Peyer's patch (tissue), 4 donors: Measurements from ENCODE around the gene SPINK7. TPM values are rescaled to one million over a fixed set of nuclear protein-coding genes. Genes with fewer than 3 reads are reported as not detected.
A peak's percentile ranks its signal among the peaks of the same experiment; 100 is the strongest.
"Not testable (repeated sequence)": the region's sequence is repeated elsewhere in the genome, so short reads cannot be mapped to it uniquely, and the experiment has no call there.

ENCODE experiments used
- DNase-seq, 3 donors: peaks; one replicate each; pipeline ENCODE4 v3.0.0-alpha.2; 2017 to 2019
- H3K27ac ChIP-seq, 4 donors: fragments of 200-600 bp; sonication (generic); one replicate each; pipeline ENCODE4 v1.5.1; 2016 to 2019
- H3K27me3 ChIP-seq, 2 donors: fragments of 200-600 bp; sonication (generic); one replicate each; pipeline ENCODE4 v1.5.1; 2019
- H3K36me3 ChIP-seq, 3 donors: fragments of 200-600 bp; sonication (generic); one replicate each; pipeline ENCODE4 v1.5.1; 2016 to 2019
- H3K4me1 ChIP-seq, 4 donors: fragments of 200-600 bp; sonication (generic); one replicate each; pipeline ENCODE4 v1.5.1; 2016 to 2019
- H3K4me3 ChIP-seq, 4 donors: fragments of 200-600 bp; sonication (generic); 1 replicate in 3 of 4; 2 replicates in 1 of 4; pipeline ENCODE4 v1.5.1; 2016 to 2019; ENCODE audit warnings: mild to moderate bottlenecking in 1 of 4
- H3K9me3 ChIP-seq, 4 donors: fragments of 200-600 bp; sonication (generic); one replicate each; pipeline ENCODE4 v1.5.1; 2016 to 2019; ENCODE audit warnings: mild to moderate bottlenecking in 1 of 4
- CTCF ChIP-seq, 6 experiments: fragments of 450-650 bp in 4 of 6; fragments of 200-600 bp in 2 of 6; sonication (generic) in 1 of 6; IDR thresholded peaks; one replicate each; pipeline ENCODE4 v1.5.1; 2017 to 2019; ENCODE audit warnings: antibody characterized with exemption in 6 of 6, mild to moderate bottlenecking in 3 of 6, moderate library complexity in 1 of 6
- POLR2A ChIP-seq, 2 donors: fragments of 450-650 bp; IDR thresholded peaks; one replicate each; pipeline ENCODE4 v1.5.1; 2017; ENCODE audit warnings: antibody characterized with exemption in 2 of 2, mild to moderate bottlenecking in 2 of 2, moderate library complexity in 2 of 2
- total RNA-seq, 4 donors: library from RNA; depleted of rRNA; stranded (reverse); fragments of >200 nt; gene quantifications; one replicate each; pipeline ENCODE4 v1.1.0, GENCODE V29; 2016

SPINK7 gene
- not detected for total RNA-seq

DNA sequence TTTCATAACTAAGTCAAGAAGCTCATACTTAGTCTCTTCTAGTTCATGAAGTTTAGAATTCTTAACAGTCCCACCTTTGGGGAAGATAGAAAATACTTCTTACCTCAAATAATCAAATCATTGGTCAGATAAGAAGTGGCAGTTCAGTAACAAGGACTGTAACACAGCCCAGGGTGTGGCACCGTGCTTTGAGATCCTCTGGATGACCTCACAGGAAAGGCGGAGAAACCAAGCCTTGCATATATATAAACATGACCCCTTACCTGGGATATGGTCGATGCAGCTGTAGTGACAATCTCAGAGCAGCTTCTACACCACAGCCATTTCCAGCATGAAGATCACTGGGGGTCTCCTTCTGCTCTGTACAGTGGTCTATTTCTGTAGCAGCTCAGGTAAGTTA lies at the start of gene SPINK7:
TSS of gene SPINK7 (plus strand) at position 271 of the 400 bp plus-strand sequence. CDS start at position 332, 61 bp downstream.
- H3K9me3 ChIP-seq, result no peaks in the 10 kb centered on the region
- H3K4me1 ChIP-seq, result no peaks in the 10 kb centered on the region
- H3K27ac ChIP-seq, result no peak within 1 kb of the TSS
- no peaks in the 10 kb centered on the region for H3K27me3 ChIP-seq
- no peak for DNase-seq
- TF ChIP-seq POLR2A (IDR thresholded peaks at IDR 0.05) (no peak), CTCF (IDR thresholded peaks at IDR 0.05) (no peak)
- no peak within 1 kb of the TSS for H3K4me3 ChIP-seq
- H3K36me3 ChIP-seq, result no peaks in the 10 kb centered on the region

- no peak overlapping the region for H3K27ac ChIP-seq
Measured at GRCh38 chr5:148267962-148268361, 44.3 kb upstream of the SPINK7 start.

GRCh38 chr5:148268566-148268965 lies 43.7 kb upstream of the SPINK7 start, which contains the start of gene SPINK13:
Gene SPINK13 (plus strand): TSS chr5:148268794. CDS start chr5:148270073, 1,279 bp downstream.
- H3K4me3 ChIP-seq, result no peak within 1 kb of the TSS
- H3K27ac ChIP-seq, result no peak within 1 kb of the TSS
- no peak for DNase-seq

More at GRCh38 chr5:148267962-148268361, 44.3 kb upstream of the SPINK7 start:
- no peaks in the 10 kb centered on the region for H3K27me3 ChIP-seq
- no peak for TF ChIP-seq CTCF (IDR thresholded peaks at IDR 0.05)
- no peak for TF ChIP-seq POLR2A (IDR thresholded peaks at IDR 0.05)
- no peaks in the 10 kb centered on the region for H3K4me1 ChIP-seq
- no peak for DNase-seq
- H3K36me3 ChIP-seq, result no peaks in the 10 kb centered on the region
- H3K4me3 ChIP-seq, result no peak overlapping the region
- H3K9me3 ChIP-seq, result no peaks in the 10 kb centered on the region

DNA sequence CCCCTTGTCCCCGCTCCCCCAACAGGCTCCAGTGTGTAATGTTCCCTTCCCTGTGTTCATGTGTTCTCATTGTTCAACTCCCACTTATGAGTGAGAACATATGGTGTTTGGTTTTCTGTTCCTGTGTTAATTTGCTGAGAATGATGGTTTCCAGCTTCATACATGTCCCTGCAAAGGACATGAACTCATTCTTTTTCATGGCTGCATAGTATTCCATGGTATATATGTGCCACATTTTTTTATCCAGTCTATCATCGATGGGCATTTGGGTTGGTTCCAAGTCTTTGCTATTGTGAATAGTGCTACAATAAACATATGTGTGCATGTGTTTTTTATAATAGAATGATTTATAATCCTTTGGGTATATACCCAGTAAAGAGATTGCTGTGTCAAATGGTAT lies 37.1 kb upstream of the SPINK7 start:
- H3K4me1 ChIP-seq, H3K4me3 ChIP-seq, H3K9me3 ChIP-seq, H3K27ac ChIP-seq, H3K27me3 ChIP-seq, H3K36me3 ChIP-seq, DNase-seq: not testable (repeated sequence)

More at GRCh38 chr5:148268566-148268965, 43.7 kb upstream of the SPINK7 start, which contains the start of gene SPINK13:
- Histone ChIP-seq H3K27me3 (no peaks in the 10 kb centered on the region), H3K9me3 (no peaks in the 10 kb centered on the region), H3K36me3 (no peaks in the 10 kb centered on the region), H3K4me1 (no peaks in the 10 kb centered on the region)
- no peak for TF ChIP-seq POLR2A (IDR thresholded peaks at IDR 0.05)
- no peak for TF ChIP-seq CTCF (IDR thresholded peaks at IDR 0.05)

DNA sequence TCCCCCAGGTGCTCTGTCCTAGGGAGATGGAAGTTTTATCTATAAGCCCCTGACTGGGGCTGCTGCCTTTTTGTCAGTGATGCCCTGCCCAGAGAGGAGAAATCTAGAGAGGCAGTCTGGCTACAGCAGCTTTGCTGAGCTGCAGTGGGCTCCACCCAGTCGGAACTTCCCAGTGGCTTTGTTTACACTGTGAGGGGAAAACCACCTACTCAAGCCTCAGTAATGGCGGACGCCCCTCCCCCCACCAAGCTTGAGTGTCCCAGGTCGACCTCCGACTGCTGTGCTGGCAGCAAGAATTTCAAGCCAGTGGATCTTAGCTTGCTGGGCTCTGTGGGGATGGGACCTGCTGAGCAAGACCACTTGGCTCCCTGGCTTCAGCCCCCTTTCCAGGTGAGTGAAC lies 31.3 kb upstream of the SPINK7 start:
- not testable (repeated sequence) for H3K4me3 ChIP-seq, H3K9me3 ChIP-seq, H3K36me3 ChIP-seq, H3K27ac ChIP-seq, H3K27me3 ChIP-seq, H3K4me1 ChIP-seq, DNase-seq

GRCh38 chr5:148281336-148281735 lies 30.9 kb upstream of the SPINK7 start:
- DNase-seq, H3K27ac ChIP-seq, H3K4me3 ChIP-seq: not testable (repeated sequence)

GRCh38 chr5:148290271-148291195 lies 21.7 kb upstream of the SPINK7 start:
- Histone ChIP-seq H3K4me1 (no peaks in the 10 kb centered on the region), H3K9me3 (no peaks in the 10 kb centered on the region), H3K4me3 (no peak overlapping the region), H3K36me3 (no peaks in the 10 kb centered on the region), H3K27ac (no peak overlapping the region), H3K27me3 (no peaks in the 10 kb centered on the region)
- no peak for DNase-seq
- TF ChIP-seq CTCF (IDR thresholded peaks at IDR 0.05) (peak in 3 of 6 experiments; percentile 26 to 34 (median 27)), POLR2A (IDR thresholded peaks at IDR 0.05) (no peak)

More at GRCh38 chr5:148281336-148281735, 30.9 kb upstream of the SPINK7 start:
- not testable (repeated sequence) for H3K4me1 ChIP-seq, H3K36me3 ChIP-seq, H3K9me3 ChIP-seq, H3K27me3 ChIP-seq
